IMR-90 (cell line): ENCODE results near the gene REC114.

Source experiments
- BHLHE40 ChIP-seq: fragments of 150-350 bp; IDR thresholded peaks from 2 replicates; pipeline ENCODE4 v1.6.1; 2016; ENCODE audit warnings: mild to moderate bottlenecking, low read depth, low read length
- CHD1 ChIP-seq: IDR thresholded peaks from 2 replicates; pipeline ENCODE4 v1.6.1; 2012; ENCODE audit warnings: low read depth, low read length, improper control_type of control experiment
- CTCF ChIP-seq: conservative IDR thresholded peaks from 2 replicates; pipeline ENCODE4 v1.5.1; 2012; ENCODE audit warnings: mild to moderate bottlenecking, low read depth, low read length, improper control_type of control experiment
- FOS ChIP-seq: fragments of 150-350 bp; IDR thresholded peaks from 2 replicates; pipeline ENCODE4 v1.6.1; 2016; ENCODE audit warnings: low read depth, low read length
- MAFK ChIP-seq: IDR thresholded peaks from 2 replicates; pipeline ENCODE4 v1.6.1; 2012; ENCODE audit warnings: low read depth, low read length, improper control_type of control experiment
- MAZ ChIP-seq: IDR thresholded peaks from 2 replicates; pipeline ENCODE4 v1.6.1; 2012; ENCODE audit warnings: low read depth, mild to moderate bottlenecking, low read length, improper control_type of control experiment, moderate library complexity, borderline replicate concordance
- MXI1 ChIP-seq: IDR thresholded peaks from 2 replicates; pipeline ENCODE4 v1.6.1; 2012; ENCODE audit warnings: low read depth, mild to moderate bottlenecking, low read length, moderate library complexity, borderline replicate concordance
- POLR2A ChIP-seq: IDR thresholded peaks from 2 replicates; pipeline ENCODE4 v1.6.1; 2012; ENCODE audit warnings: mild to moderate bottlenecking, low read depth, low read length
- RAD21 ChIP-seq: IDR thresholded peaks from 2 replicates; pipeline ENCODE4 v1.6.1; 2012; ENCODE audit warnings: low read length, improper control_type of control experiment
- RCOR1 ChIP-seq: IDR thresholded peaks from 2 replicates; pipeline ENCODE4 v1.6.1; 2012; ENCODE audit warnings: mild to moderate bottlenecking, low read length, improper control_type of control experiment; ENCODE audit not compliant: insufficient replicate concordance
- RFX5 ChIP-seq: IDR thresholded peaks from 2 replicates; pipeline ENCODE4 v1.8.0; 2012; ENCODE audit warnings: low read depth, mild to moderate bottlenecking, low read length, moderate library complexity
- SMC3 ChIP-seq: fragments of 150-350 bp; IDR thresholded peaks from 2 replicates; pipeline ENCODE4 v1.6.1; 2016; ENCODE audit warnings: low read depth, mild to moderate bottlenecking, antibody characterized with exemption, low read length, moderate library complexity
- USF2 ChIP-seq: fragments of 150-350 bp; IDR thresholded peaks from 2 replicates; pipeline ENCODE4 v1.6.1; 2017; ENCODE audit warnings: mild to moderate bottlenecking, antibody characterized with exemption, low read length, low read depth

DNA sequence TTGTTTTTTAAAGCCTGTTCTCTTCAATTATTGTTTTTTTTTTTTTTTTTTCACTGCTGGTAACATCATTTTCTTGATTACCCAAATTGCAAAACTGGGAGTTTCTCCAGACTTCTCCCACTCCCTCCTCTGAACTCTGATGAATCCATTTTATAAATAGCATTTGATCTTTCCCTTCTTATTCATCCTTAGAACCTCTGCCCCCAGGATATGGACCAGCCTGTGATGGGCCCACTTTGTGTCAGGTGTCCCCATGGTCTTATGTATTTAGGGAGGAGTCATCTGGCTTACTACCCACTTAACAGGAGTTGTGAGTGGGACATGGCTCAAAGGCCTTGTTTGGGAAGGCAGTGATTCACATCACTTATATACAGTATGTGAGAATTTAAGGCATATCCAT lies 57.7 kb downstream of the REC114 start:
- no peak for TF ChIP-seq SMC3
- TF ChIP-seq POLR2A, result no peak
- TF ChIP-seq CTCF, result no peak
- TF ChIP-seq RAD21, result no peak
- TF ChIP-seq MAZ, result no peak
- no peak for TF ChIP-seq FOS
- no peak for TF ChIP-seq MAFK
- no peak for TF ChIP-seq MXI1
- no peak for TF ChIP-seq BHLHE40
- no peak for TF ChIP-seq CHD1
- no peak for TF ChIP-seq USF2
- no peak for TF ChIP-seq RCOR1
- no peak for TF ChIP-seq RFX5
